ENCODE measurements around the gene GBP6.

DNA sequence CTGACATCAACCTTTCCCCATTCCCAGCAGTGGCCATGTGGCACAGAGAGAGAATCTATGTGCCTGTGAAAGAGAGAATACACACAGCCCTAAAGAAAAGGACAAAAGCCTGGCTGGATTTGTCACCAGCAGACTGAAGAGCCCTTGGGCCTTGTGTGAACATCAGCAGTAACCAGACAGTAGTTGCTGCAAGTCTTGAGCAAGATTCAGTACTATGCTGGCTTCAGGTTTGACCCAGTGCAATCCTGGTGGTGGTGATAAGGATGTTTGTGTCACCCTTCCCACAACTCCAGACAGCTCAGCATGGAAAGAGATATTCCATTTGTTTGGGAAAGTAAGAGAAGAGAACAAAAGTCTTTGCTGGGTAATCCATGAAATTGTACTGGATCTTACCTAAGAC is 28.4 kb upstream of the GBP6 start:
- TF ChIP-seq, protein P1, sequence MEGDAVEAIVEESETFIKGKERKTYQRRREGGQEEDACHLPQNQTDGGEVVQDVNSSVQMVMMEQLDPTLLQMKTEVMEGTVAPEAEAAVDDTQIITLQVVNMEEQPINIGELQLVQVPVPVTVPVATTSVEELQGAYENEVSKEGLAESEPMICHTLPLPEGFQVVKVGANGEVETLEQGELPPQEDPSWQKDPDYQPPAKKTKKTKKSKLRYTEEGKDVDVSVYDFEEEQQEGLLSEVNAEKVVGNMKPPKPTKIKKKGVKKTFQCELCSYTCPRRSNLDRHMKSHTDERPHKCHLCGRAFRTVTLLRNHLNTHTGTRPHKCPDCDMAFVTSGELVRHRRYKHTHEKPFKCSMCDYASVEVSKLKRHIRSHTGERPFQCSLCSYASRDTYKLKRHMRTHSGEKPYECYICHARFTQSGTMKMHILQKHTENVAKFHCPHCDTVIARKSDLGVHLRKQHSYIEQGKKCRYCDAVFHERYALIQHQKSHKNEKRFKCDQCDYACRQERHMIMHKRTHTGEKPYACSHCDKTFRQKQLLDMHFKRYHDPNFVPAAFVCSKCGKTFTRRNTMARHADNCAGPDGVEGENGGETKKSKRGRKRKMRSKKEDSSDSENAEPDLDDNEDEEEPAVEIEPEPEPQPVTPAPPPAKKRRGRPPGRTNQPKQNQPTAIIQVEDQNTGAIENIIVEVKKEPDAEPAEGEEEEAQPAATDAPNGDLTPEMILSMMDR (IDR thresholded peaks at IDR 0.05; ENCODE audit: low read depth, low read length): no peak
- no peak for TF ChIP-seq EZH2phosphoT487 (IDR thresholded peaks at IDR 0.05; ENCODE audit: low read depth)

All from OCI-LY3 (cell line).